Pancreas (tissue), 10 donors: ENCODE data around the gene DENND4C. TPM values are rescaled to one million over a fixed set of nuclear protein-coding genes. Genes with fewer than 3 reads are reported as not detected.

ENCODE experiments used
- ATAC-seq, 4 donors: fragments of 200-7000 bp; cut with Tn5 transposase; one replicate each; pipeline versions ENCODE4 v1.8.0 to v1.9.1; 2020; ENCODE audit warnings: mild to moderate bottlenecking in 4 of 4, moderate library complexity in 4 of 4
- DNase-seq, 6 donors: peaks; one replicate each; pipeline ENCODE4 v3.0.0-alpha.2; 2020
- FAIRE-seq: peaks from 2 replicates; lab custom pipeline; 2012; peaks lifted over from hg19 to GRCh38; lab: Jason Lieb, UNC
- H3K27ac ChIP-seq, 4 donors: fragments of 200-600 bp; sonication (generic); 1 replicate in 3 of 4; 2 replicates in 1 of 4; pipeline versions ENCODE4 v1.5.0 to v1.8.0; 2020
- H3K27me3 ChIP-seq, 4 donors: fragments of 200-600 bp; one replicate each; pipeline ENCODE4 v1.8.0; 2021
- H3K36me3 ChIP-seq, 3 donors: fragments of 200-600 bp; sonication (generic) in 1 of 3; one replicate each; pipeline versions ENCODE4 v1.5.0 to v1.8.0; 2020 to 2021
- H3K4me1 ChIP-seq, 3 donors: fragments of 200-600 bp; one replicate each; pipeline ENCODE4 v1.8.0; 2021
- H3K4me3 ChIP-seq, 4 donors: fragments of 200-600 bp; sonication (generic) in 2 of 4; one replicate each; pipeline versions ENCODE4 v1.5.0 to v1.8.0; 2020 to 2021
- H3K9me3 ChIP-seq, 4 donors: fragments of 200-600 bp; one replicate each; pipeline ENCODE4 v1.8.0; 2021
- WGBS, 2 donors: extraction: QIAGEN DNeasy Blood & Tissue Kit; methylation state at CpG; one replicate each; pipeline ENCODE4 v1.1.7; 2013; 5-methylcytosine and 5-hydroxymethylcytosine counted together
- intact Hi-C, 3 donors: fragments of 100-400 bp; cut with DNase I; formaldehyde crosslinking; loops; one replicate each; pipeline versions ENCODE4 v1.11.1 to v1.14.2; 2022
- polyA plus RNA-seq, 2 donors: library from polyadenylated mRNA; stranded (reverse); fragments of 200-250 nt; gene quantifications; one replicate each; pipeline ENCODE4 v1.2.3, GENCODE V29; 2013
- total RNA-seq, 6 donors: library from RNA; stranded (reverse); fragmentation: NEBNext Ultra II Directional in 4 of 6; extraction: Animal tissue kit (Norgen Biotek cat#: 25700) in 4 of 6; gene quantifications; one replicate each; pipeline versions ENCODE4 v1.2.1 to v1.2.4, GENCODE V29; 2021 to 2023
- TF ChIP-seq, protein P1 (sequence below), 4 donors: fragments of 200-600 bp; sonication (generic) in 3 of 4; IDR thresholded peaks; one replicate each; pipeline versions ENCODE4 v1.5.0 to v1.8.0; 2021; ENCODE audit warnings: antibody characterized with exemption in 4 of 4
- donor health status: healthy with polysubstance abuse.
- donor health status: DM: no; HTN: no; CAD: no; lungs with moderate emphysema.
- donor health status: DM: no; HTN: no; CAD: no.
- donor health status: control.
- donor health status: control.
- donor health status: Bipolar disorder and iron deficiency.
- donor health status: DM: yes; HTN: yes; CAD: no.
- donor health status: DM: no; HTN: no; CAD: no.
- donor health status: DM: no; HTN: no; CAD: no.
- donor health status: DM: yes; HTN: yes; CAD: no.

DENND4C gene
- total and polyA plus RNA-seq, 8 donors, result 4.6 to 36.2 (median 17.9) TPM

DNA sequence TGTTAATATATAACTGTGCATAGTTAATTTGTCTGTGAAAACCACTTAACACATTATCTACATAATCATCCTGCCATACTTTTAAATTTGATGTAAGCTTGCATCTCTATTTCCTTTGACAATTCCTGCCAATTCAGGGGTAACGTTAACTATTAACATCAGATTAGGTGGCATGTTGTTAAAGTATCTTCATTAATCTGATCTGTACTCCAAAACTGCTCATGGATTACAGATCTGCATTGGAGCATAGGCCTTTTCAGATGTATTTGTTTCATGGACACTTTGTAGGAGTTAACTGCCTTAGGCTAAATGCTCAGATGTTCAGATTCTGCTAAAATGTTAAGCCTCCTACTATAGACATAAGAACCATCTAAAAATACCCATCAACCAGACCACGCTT is 146.4 kb downstream of the DENND4C start:
- WGBS, 2 donors, result 48 to 52% methylated on average over 2 of the region's 2 CpGs
- DNase-seq (no peak), FAIRE-seq (no peak), ATAC-seq (no peak)
- Histone ChIP-seq H3K27ac (no peak overlapping the region), H3K9me3 (no peaks in the 10 kb centered on the region), H3K4me1 (peaks cover 6 to 15% (median 13%) of the 10 kb centered on the region in 3 donors), H3K4me3 (peak overlapping the region in 1 of 4 donors; percentile 71), H3K27me3 (no peaks in the 10 kb centered on the region), H3K36me3 (peaks cover 7 to 37% (median 18%) of the 10 kb centered on the region in 3 donors)
- intact Hi-C loops, result no loop called here
- TF ChIP-seq, protein P1, sequence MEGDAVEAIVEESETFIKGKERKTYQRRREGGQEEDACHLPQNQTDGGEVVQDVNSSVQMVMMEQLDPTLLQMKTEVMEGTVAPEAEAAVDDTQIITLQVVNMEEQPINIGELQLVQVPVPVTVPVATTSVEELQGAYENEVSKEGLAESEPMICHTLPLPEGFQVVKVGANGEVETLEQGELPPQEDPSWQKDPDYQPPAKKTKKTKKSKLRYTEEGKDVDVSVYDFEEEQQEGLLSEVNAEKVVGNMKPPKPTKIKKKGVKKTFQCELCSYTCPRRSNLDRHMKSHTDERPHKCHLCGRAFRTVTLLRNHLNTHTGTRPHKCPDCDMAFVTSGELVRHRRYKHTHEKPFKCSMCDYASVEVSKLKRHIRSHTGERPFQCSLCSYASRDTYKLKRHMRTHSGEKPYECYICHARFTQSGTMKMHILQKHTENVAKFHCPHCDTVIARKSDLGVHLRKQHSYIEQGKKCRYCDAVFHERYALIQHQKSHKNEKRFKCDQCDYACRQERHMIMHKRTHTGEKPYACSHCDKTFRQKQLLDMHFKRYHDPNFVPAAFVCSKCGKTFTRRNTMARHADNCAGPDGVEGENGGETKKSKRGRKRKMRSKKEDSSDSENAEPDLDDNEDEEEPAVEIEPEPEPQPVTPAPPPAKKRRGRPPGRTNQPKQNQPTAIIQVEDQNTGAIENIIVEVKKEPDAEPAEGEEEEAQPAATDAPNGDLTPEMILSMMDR (IDR thresholded peaks at IDR 0.05), result no peak

DNA sequence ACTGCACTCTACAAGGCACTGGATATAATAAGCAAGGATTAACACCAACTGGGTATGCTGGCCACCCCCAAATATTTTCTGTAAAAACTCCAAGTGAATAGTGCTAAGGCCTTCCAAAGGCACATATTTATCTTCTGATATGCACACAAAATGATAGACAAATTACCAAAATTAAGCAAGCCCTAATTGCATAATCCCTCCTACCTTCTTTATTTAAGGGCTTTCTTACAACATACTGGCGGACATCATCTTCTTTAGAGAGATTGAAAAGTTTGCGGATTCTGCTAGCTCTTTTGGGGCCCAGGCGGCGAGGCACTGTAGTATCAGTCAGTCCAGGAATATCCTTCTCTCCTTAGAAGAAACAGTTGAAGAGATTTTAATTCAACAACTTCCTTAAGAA is 147.7 kb downstream of the DENND4C start:
- DNase-seq (no peak), ATAC-seq (no peak), FAIRE-seq (no peak)
- Histone ChIP-seq H3K4me1 (peaks cover 6 to 15% (median 13%) of the 10 kb centered on the region in 3 donors), H3K36me3 (peaks cover 7 to 37% (median 18%) of the 10 kb centered on the region in 3 donors), H3K27me3 (no peaks in the 10 kb centered on the region), H3K4me3 (peak overlapping the region in 2 of 4 donors; percentile 71 to 85), H3K9me3 (no peaks in the 10 kb centered on the region), H3K27ac (no peak overlapping the region)
- intact Hi-C loops, result no loop called here
- TF ChIP-seq, protein P1 (IDR thresholded peaks at IDR 0.05), result no peak
- WGBS, 2 donors, result 58 to 74% methylated on average over 4 of the region's 4 CpGs

DNA sequence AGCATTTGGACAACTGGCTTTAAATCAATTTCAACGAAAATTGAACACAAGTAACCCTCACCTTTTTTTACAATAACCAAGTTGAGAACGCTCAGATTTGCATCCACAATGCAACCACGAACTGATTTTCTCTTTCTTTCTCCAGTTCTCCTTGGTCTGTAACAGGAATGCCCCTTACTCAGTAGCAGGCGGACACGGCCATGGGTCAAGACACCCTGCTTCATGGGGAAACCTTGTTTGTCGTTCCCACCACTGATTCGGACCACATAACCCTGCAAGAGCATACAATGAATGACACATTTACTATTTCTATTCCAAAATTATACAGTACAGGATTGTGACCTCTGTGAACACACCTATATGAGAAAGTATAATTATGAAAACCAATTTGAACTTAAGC is 148.2 kb downstream of the DENND4C start:
- ATAC-seq (no peak), DNase-seq (no peak), FAIRE-seq (no peak)
- WGBS, 2 donors, result 26 to 28% methylated on average over 7 of the region's 7 CpGs
- H3K9me3 ChIP-seq, result no peaks in the 10 kb centered on the region
- H3K4me3 ChIP-seq, result peak overlapping the region in 3 of 4 donors; percentile 69 to 85 (median 71)
- no peaks in the 10 kb centered on the region for H3K27me3 ChIP-seq
- H3K27ac ChIP-seq, result peak overlapping the region in 1 of 4 donors; percentile 96
- peaks cover 6 to 15% (median 13%) of the 10 kb centered on the region in 3 donors for H3K4me1 ChIP-seq
- intact Hi-C loops, result no loop called here
- peaks cover 7 to 37% (median 18%) of the 10 kb centered on the region in 3 donors for H3K36me3 ChIP-seq
- TF ChIP-seq, protein P1 (IDR thresholded peaks at IDR 0.05), result no peak

DNA sequence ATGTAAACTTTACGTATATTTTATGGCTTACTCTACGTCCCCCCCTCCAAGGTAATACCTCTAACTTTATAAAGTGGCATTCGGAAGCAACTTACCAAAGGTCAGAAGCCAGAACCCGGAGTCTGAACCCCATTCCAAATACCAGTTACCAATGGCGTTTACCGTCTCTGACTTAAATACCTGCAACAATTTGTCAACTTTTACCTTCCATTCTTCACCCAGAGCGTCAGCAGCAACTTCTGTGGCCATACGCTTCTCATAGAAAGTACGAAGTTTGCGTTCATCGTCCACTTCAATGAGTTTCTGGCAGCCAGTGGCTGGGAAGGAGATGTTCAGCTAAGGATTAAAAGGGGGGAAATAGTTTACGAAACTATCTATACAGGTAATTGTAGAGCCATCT is 148.8 kb downstream of the DENND4C start:
- peak overlapping the region; percentile 59 to 85 (median 70) for H3K4me3 ChIP-seq
- no peaks in the 10 kb centered on the region for H3K9me3 ChIP-seq
- ATAC-seq (peak in 1 of 4 donors; percentile 0), FAIRE-seq (no peak), DNase-seq (no peak)
- H3K4me1 ChIP-seq, result peaks cover 6 to 15% (median 13%) of the 10 kb centered on the region in 3 donors
- 3 to 5% methylated on average over 12 of the region's 12 CpGs for WGBS, 2 donors
- intact Hi-C loops, result no loop called here
- no peaks in the 10 kb centered on the region for H3K27me3 ChIP-seq
- H3K27ac ChIP-seq, result peak overlapping the region; percentile 87 to 96 (median 90)
- peaks cover 7 to 37% (median 18%) of the 10 kb centered on the region in 3 donors for H3K36me3 ChIP-seq
- TF ChIP-seq, protein P1 (IDR thresholded peaks at IDR 0.05), result no peak

DNA sequence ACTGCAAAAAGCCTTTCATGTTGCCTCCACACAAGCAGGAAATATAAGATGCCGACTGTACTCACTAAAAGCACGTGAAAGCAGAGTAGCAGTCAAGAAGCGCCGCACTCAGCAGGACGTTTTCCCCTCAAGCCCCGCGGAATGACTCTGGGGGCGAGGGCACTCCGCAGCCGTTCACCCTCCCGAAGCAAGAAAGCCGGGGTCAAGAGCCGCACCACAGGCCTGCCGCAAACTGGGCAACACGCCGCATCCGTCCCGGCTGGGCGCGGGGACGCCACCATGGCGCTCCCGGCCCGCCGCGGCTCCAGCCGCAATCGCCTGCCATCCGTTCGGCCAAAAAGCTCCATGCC is 149.2 kb downstream of the DENND4C start:
- no peak for FAIRE-seq
- intact Hi-C loops, result no loop called here
- DNase-seq, result peak in 1 of 6 donors; percentile 82

More for the DNA sequence above, 149.2 kb downstream of the DENND4C start:
- Histone ChIP-seq H3K27ac (peak overlapping the region; percentile 87 to 96 (median 90)), H3K36me3 (peaks cover 7 to 37% (median 18%) of the 10 kb centered on the region in 3 donors), H3K27me3 (no peaks in the 10 kb centered on the region), H3K4me1 (peaks cover 6 to 15% (median 13%) of the 10 kb centered on the region in 3 donors), H3K9me3 (no peaks in the 10 kb centered on the region), H3K4me3 (peak overlapping the region; percentile 59 to 85 (median 70))
- 0 to 1% methylated on average over 29 to 30 of the region's 30 CpGs for WGBS, 2 donors
- TF ChIP-seq, protein P1 (IDR thresholded peaks at IDR 0.05), result no peak
- ATAC-seq, result peak; percentile 46 to 60 (median 57)
